T-helper 2 cell treated with Interferon-gamma antibody and Interleukin-4, amounts not matched to agents 100 ng/mL and 5 ng/mL, for 36 hours (primary cell): ENCODE data around the gene TRMT10B. TPM values are rescaled to one million over a fixed set of nuclear protein-coding genes. Genes with fewer than 3 reads are reported as not detected.

Experiments
- intact Hi-C: fragments of 100-400 bp; cut with micrococcal nuclease; formaldehyde crosslinking; loops from one replicate; pipeline ENCODE4 v1.15.1; 2023
- total RNA-seq: library from RNA; stranded (reverse); gene quantifications from 2 replicates; pipeline ENCODE4 v1.2.3, GENCODE V29; 2022

TRMT10B gene
- 13.1 and 14.0 TPM in 2 replicates for total RNA-seq

GRCh38 chr9:37753489-37754190 lies at the start of gene TRMT10B:
TSS of gene TRMT10B (plus strand) at chr9:37753805. CDS start at chr9:37761932, 8,127 bp downstream.
- intact Hi-C loops: loop anchor here (1.0 to 5.0 kb wide), 5 partner anchors 32 to 286 kb away; partner anchors contain the start of genes DCAF10, EXOSC3, SLC25A51 and TOMM5

GRCh38 chr9:37705787-37706186 lies 47.8 kb upstream of the TRMT10B start:
- intact Hi-C loops: no loop called here

GRCh38 chr9:37706290-37706689 lies 47.3 kb upstream of the TRMT10B start:
- intact Hi-C loops: no loop called here

GRCh38 chr9:37707748-37708147 lies 45.9 kb upstream of the TRMT10B start:
- intact Hi-C loops: no loop called here

- intact Hi-C loops: no loop called here
These were observed 43.6 kb upstream of the TRMT10B start for GRCh38 chr9:37710046-37710445.

- intact Hi-C loops: no loop called here
These were observed 38.3 kb upstream of the TRMT10B start for GRCh38 chr9:37715260-37715659.

GRCh38 chr9:37715991-37716505 lies 37.6 kb upstream of the TRMT10B start:
- intact Hi-C loops: no loop called here

GRCh38 chr9:37719526-37719925 lies 34.1 kb upstream of the TRMT10B start:
- intact Hi-C loops: no loop called here

- intact Hi-C loops: no loop called here
These were observed 26.6 kb upstream of the TRMT10B start for GRCh38 chr9:37727013-37727412.

- intact Hi-C loops: no loop called here
These were observed 24.1 kb upstream of the TRMT10B start for GRCh38 chr9:37729499-37729898.

GRCh38 chr9:37730256-37730655 lies 23.3 kb upstream of the TRMT10B start:
- intact Hi-C loops: no loop called here

GRCh38 chr9:37730839-37731238 lies 22.8 kb upstream of the TRMT10B start:
- intact Hi-C loops: no loop called here

GRCh38 chr9:37732086-37732741 lies 21.4 kb upstream of the TRMT10B start:
- intact Hi-C loops: no loop called here

- intact Hi-C loops: no loop called here
These were observed 20.7 kb upstream of the TRMT10B start for GRCh38 chr9:37732952-37733351.

GRCh38 chr9:37739222-37739621 lies 14.4 kb upstream of the TRMT10B start:
- intact Hi-C loops: no loop called here

- intact Hi-C loops: no loop called here
These were observed 13.5 kb upstream of the TRMT10B start for GRCh38 chr9:37740128-37740527.

GRCh38 chr9:37740631-37741328 lies 12.8 kb upstream of the TRMT10B start:
- intact Hi-C loops: no loop called here

- intact Hi-C loops: loop anchor here (5.0 kb wide), 1 partner anchor 616 kb away; no protein-coding TSS in a partner anchor
These were observed 7.6 kb upstream of the TRMT10B start for GRCh38 chr9:37745970-37746369.

GRCh38 chr9:37746448-37747270 lies 6.9 kb upstream of the TRMT10B start:
- intact Hi-C loops: loop anchor here (5.0 kb wide), 1 partner anchor 616 kb away; no protein-coding TSS in a partner anchor

GRCh38 chr9:37747271-37747753 lies 6.3 kb upstream of the TRMT10B start:
- intact Hi-C loops: loop anchor here (5.0 kb wide), 1 partner anchor 615 kb away; no protein-coding TSS in a partner anchor

- intact Hi-C loops: loop anchor here (5.0 kb wide), 1 partner anchor 613 kb away; no protein-coding TSS in a partner anchor
These were observed 4.5 kb upstream of the TRMT10B start for GRCh38 chr9:37749129-37749528.
